H1 (cell line): Measurements from ENCODE around the gene MRPL3. TPM values are rescaled to one million over a fixed set of nuclear protein-coding genes. Genes with fewer than 3 reads are reported as not detected.

Source experiments
- BACH1 ChIP-seq: IDR thresholded peaks from 2 replicates; pipeline ENCODE4 v1.6.1; 2012; ENCODE audit warnings: low read length, improper control_type of control experiment
- CBX8 ChIP-seq: fragments of 300-800, 300-1000 bp; sonication (generic); IDR thresholded peaks from 2 replicates; pipeline ENCODE4 v1.7.1; 2016; ENCODE audit warnings: low read depth, low read length, borderline replicate concordance
- CHD7 ChIP-seq: fragments of 300-600 bp; sonication (generic); IDR thresholded peaks from 2 replicates; pipeline ENCODE4 v1.7.1; 2012; ENCODE audit warnings: low read length, moderate library complexity, mild to moderate bottlenecking, inconsistent platforms; ENCODE audit not compliant: insufficient replicate concordance
- HDAC6 ChIP-seq: IDR thresholded peaks from one replicate; pipeline ENCODE4 v1.7.1; 2012; ENCODE audit warnings: low read depth, mild to moderate bottlenecking, inconsistent platforms, low read length, moderate library complexity
- JUN ChIP-seq: IDR thresholded peaks from 2 replicates; pipeline ENCODE4 v1.6.1; 2011; ENCODE audit warnings: low read depth, mild to moderate bottlenecking, improper control_type of control experiment, low read length
- JUND ChIP-seq: IDR thresholded peaks from 2 replicates; pipeline ENCODE4 v1.6.1; 2011; ENCODE audit warnings: mild to moderate bottlenecking, improper control_type of control experiment, low read length
- KDM5A ChIP-seq: fragments of 200-600 bp; IDR thresholded peaks from 2 replicates; pipeline ENCODE4 v1.7.1; 2012; ENCODE audit warnings: mild to moderate bottlenecking, low read length, inconsistent platforms, mixed read lengths
- RFX5 ChIP-seq: IDR thresholded peaks from 2 replicates; pipeline ENCODE4 v1.6.1; 2011; ENCODE audit warnings: low read depth, low read length, improper control_type of control experiment, borderline replicate concordance
- RNF2 ChIP-seq: fragments of 200-900, 300-1000 bp; sonication (generic); IDR thresholded peaks from 2 replicates; pipeline ENCODE4 v1.7.1; 2016; ENCODE audit warnings: borderline replicate concordance, low read depth, mild to moderate bottlenecking, antibody characterized with exemption, low read length; ENCODE audit not compliant: poor library complexity, severe bottlenecking; ENCODE audit errors: missing control alignments
- TBP ChIP-seq: IDR thresholded peaks from 2 replicates; pipeline ENCODE4 v1.6.1; 2011; ENCODE audit warnings: low read depth, low read length, improper control_type of control experiment
- polyA plus RNA-seq, 7 experiments: library from polyadenylated mRNA; depleted of rRNA in 3 of 7; stranded (reverse) in 5 of 7; unstranded in 2 of 7; fragments of >200 nt in 5 of 7; fragments of 200-250 nt in 2 of 7; gene quantifications; 1 replicate in 5 of 7; 2 replicates in 1 of 7; 4 replicates in 1 of 7; pipeline versions ENCODE4 v1.2.1 to v1.2.3, GENCODE V29; 2011 to 2013; ENCODE audit warnings: missing spikeins in 2 of 7, mixed read lengths in 2 of 7
- total RNA-seq: library from RNA; stranded (reverse); fragmentation: NEBNext Ultra II Directional; extraction: Animal tissue kit (Norgen Biotek cat#: 25700); gene quantifications from 2 replicates; pipeline ENCODE4 v1.2.1, GENCODE V29; 2021

MRPL3 gene
- total and polyA plus RNA-seq, 2 of the 8 experiments (the other 6 are each of a cell fraction or from before 2014, with no cell fraction given): 164 to 175 TPM

GRCh38 chr3:131505421-131505820 lies 2.6 kb upstream of the MRPL3 start (continued):
- TF ChIP-seq CHD7 (no peak), KDM5A (no peak), CBX8 (no peak), JUN (no peak), TBP (no peak), JUND (no peak), RFX5 (no peak), HDAC6 (no peak), RNF2 (no peak), BACH1 (no peak)
